Stimulated activated CD4-positive, alpha-beta T cell treated with anti-CD3 and anti-CD28 coated beads, Interleukin-1b, Interleukin-23, amount 100 ng/mL, for 24 hours (primary cell): ENCODE data around the gene RADIL.

ENCODE experiments used
- DNase-seq, 4 experiments: peaks; one replicate each; pipeline ENCODE4 v3.0.0-alpha.2; 2020; ENCODE audit warnings: low read depth in 4 of 4, low spot score in 1 of 4

Gene RADIL

GRCh38 chr7:4779118-4779517 is 104.4 kb downstream of the RADIL start:
- DNase-seq, result no peak

GRCh38 chr7:4775848-4776623 is 107.5 kb downstream of the RADIL start:
- DNase-seq, result peak in 2 of 4 experiments; percentile 18 to 21

GRCh38 chr7:4775250-4775847 is 108.2 kb downstream of the RADIL start, which contains the start of gene AP5Z1:
AP5Z1 (plus strand) TSS chr7:4775623; CDS start chr7:4775716, 93 bp downstream.
- DNase-seq, result peak; percentile 81 to 92 (median 87)

GRCh38 chr7:4774658-4775249 is 108.8 kb downstream of the RADIL start:
- no peak for DNase-seq

- DNase-seq, result no peak
Observed at GRCh38 chr7:4774007-4774406, 109.5 kb downstream of the RADIL start.

GRCh38 chr7:4772306-4772705 is 111.2 kb downstream of the RADIL start:
- DNase-seq, result no peak

- no peak for DNase-seq
Observed at GRCh38 chr7:4771737-4772136, 111.8 kb downstream of the RADIL start.

- DNase-seq, result no peak
Observed at GRCh38 chr7:4770886-4771285, 112.6 kb downstream of the RADIL start.

GRCh38 chr7:4769761-4770160 is 113.8 kb downstream of the RADIL start:
- no peak for DNase-seq

- DNase-seq, result no peak
Observed at GRCh38 chr7:4768597-4769569, 114.6 kb downstream of the RADIL start.

GRCh38 chr7:4766666-4767519 is 116.6 kb downstream of the RADIL start:
- no peak for DNase-seq

- DNase-seq, result no peak
Observed at GRCh38 chr7:4765776-4766490, 117.6 kb downstream of the RADIL start.

- no peak for DNase-seq
Observed at GRCh38 chr7:4764402-4765007, 119.0 kb downstream of the RADIL start.

- no peak for DNase-seq
Observed at GRCh38 chr7:4763794-4764185, 119.7 kb downstream of the RADIL start.

- no peak for DNase-seq
Observed at GRCh38 chr7:4763091-4763793, 120.3 kb downstream of the RADIL start.

GRCh38 chr7:4762121-4763055 is 121.1 kb downstream of the RADIL start:
- DNase-seq, result no peak

- DNase-seq, result no peak
Observed at GRCh38 chr7:4760952-4761351, 122.6 kb downstream of the RADIL start.
